ENCODE results near the gene AGAP9.
"Not testable (repeated sequence)": the region's sequence is repeated elsewhere in the genome, so short reads cannot be mapped to it uniquely, and the experiment has no call there.

Gene AGAP9

GRCh38 chr10:47475101-47475500 lies 48.3 kb downstream of the AGAP9 start:
- not testable (repeated sequence) for H3K36me3 Mint-ChIP-seq (ENCODE audit: low read depth); H3K9me3 Mint-ChIP-seq; H3K4me1 Mint-ChIP-seq; H3K4me3 Mint-ChIP-seq; H3K27me3 Mint-ChIP-seq (ENCODE audit: low read depth); H3K27ac Mint-ChIP-seq

DNA sequence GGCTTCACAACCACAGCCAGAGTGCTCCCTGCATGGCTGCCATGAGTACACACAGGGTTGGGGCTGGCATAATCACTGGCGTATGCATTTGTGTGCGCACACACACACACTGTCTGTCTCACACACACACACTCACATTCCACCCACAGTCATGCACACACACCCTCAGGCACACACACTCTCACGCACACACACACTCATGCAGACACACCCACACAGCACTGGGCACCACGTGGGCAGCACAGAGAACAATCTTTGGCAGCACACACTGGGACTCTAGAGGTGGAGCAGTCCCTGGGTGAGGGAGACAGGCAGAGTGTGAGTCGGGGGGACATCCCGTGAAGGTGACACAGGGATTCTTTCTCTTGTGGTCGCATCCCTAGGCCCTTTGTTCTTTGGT lies 49.9 kb downstream of the AGAP9 start:
- H3K4me1 Mint-ChIP-seq; H3K9me3 Mint-ChIP-seq; H3K27me3 Mint-ChIP-seq (ENCODE audit: low read depth); H3K4me3 Mint-ChIP-seq; H3K27ac Mint-ChIP-seq; H3K36me3 Mint-ChIP-seq (ENCODE audit: low read depth): not testable (repeated sequence)

DNA sequence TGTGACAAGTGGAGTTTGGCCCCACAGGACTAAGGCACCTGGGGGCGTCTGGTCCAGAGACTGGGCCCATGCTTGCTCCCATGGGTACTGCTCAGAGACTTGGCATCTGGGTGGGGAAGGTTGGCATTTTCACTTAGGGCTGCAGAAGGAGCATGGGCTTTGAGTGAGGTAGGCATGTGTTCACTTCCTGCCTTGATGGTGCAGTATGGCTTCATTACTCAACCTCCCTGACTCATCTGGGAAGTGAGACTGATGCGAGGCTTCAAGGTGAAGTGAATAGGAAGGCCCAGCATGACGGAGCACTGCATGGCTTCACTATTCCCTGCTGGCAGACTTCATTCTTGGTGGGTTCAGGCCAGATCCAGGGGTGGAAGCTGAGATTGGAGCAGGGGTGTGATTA lies 50.8 kb downstream of the AGAP9 start:
- not testable (repeated sequence) for H3K27me3 Mint-ChIP-seq (ENCODE audit: low read depth); H3K27ac Mint-ChIP-seq; H3K4me3 Mint-ChIP-seq; H3K9me3 Mint-ChIP-seq; H3K36me3 Mint-ChIP-seq (ENCODE audit: low read depth); H3K4me1 Mint-ChIP-seq

DNA sequence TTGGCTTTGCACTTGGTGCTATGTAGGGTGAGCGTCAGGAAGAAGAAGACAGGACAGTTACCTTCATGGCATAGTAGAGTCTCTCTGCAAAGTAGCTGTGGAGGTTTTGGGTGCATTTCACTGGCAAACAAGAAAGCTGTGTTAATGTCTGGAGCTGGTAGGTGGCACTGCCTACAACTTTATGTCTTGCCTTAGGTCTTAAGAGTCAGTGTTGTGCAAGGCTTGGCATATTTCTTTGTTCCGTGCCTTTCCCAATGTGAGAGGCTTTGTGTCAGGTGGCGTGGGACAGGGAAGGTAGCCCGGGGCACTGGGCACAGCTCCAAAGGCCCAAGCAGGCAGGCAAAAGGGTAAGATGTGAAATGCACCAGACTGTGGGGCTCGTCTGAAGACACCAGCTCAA lies 51.4 kb downstream of the AGAP9 start:
- not testable (repeated sequence) for H3K27ac Mint-ChIP-seq; H3K4me3 Mint-ChIP-seq; H3K4me1 Mint-ChIP-seq; H3K9me3 Mint-ChIP-seq; H3K27me3 Mint-ChIP-seq (ENCODE audit: low read depth); H3K36me3 Mint-ChIP-seq (ENCODE audit: low read depth)

DNA sequence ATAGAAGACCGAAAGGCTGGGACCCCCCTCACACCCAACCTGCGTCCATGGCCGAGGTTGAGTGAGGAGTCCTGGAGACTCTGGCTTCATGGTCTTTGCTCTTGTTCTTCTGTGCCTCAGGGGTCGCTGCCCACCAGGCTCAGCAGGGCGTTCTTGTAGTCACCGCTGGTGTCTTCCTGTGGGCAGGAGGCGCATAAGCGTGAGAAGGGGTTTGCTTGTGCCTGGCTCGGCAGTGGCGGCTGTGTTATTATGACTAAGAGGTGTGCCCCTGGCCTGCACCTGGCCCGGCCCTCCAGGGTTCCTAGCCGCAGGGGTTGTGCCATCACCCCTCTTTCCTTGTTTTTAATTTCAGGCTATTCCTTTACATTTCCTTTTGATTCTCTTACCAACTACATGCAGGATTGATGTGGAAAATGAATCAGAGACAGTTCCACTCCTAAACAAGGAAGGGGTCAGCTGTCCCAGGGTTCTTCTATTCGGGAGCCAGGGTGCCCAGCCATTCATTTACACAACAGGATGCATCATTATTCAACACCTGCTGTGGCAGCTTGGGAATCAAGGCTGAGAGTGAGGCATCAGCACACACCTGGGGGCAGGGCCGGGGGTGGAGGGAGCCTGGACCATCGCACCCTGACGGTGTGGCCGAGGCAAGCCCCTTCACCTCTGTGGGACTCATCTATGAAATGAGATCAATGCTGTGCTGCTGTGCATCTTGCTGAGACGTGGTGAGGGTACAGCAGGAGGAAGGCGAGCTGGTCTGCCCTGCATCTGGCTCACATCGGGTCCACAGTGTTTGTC lies 54.5 kb downstream of the AGAP9 start:
- H3K27me3 Mint-ChIP-seq (ENCODE audit: low read depth); H3K9me3 Mint-ChIP-seq; H3K4me1 Mint-ChIP-seq; H3K27ac Mint-ChIP-seq; H3K36me3 Mint-ChIP-seq (ENCODE audit: low read depth); H3K4me3 Mint-ChIP-seq: not testable (repeated sequence)

DNA sequence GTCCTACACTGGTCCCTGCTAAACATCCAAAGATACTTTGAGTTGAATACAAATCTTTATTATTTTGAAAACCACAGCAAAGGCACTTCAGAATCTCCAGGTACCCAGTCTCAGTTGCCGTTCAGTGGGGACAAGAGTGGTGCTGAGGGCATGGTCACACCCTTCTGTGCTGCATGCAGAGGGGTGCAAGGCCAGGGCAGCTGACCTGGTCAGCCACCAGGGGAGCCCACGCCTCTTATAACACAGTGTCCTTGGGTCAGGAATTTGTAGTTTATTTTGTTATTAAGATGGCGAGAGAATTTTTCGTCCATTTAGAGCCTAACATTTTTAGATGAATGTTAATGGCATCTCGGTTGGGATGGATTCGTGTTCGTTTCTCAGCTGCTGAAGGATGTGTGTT lies 55.5 kb downstream of the AGAP9 start:
- not testable (repeated sequence) for H3K4me1 Mint-ChIP-seq; H3K9me3 Mint-ChIP-seq; H3K36me3 Mint-ChIP-seq (ENCODE audit: low read depth); H3K27ac Mint-ChIP-seq; H3K4me3 Mint-ChIP-seq; H3K27me3 Mint-ChIP-seq (ENCODE audit: low read depth)

DNA sequence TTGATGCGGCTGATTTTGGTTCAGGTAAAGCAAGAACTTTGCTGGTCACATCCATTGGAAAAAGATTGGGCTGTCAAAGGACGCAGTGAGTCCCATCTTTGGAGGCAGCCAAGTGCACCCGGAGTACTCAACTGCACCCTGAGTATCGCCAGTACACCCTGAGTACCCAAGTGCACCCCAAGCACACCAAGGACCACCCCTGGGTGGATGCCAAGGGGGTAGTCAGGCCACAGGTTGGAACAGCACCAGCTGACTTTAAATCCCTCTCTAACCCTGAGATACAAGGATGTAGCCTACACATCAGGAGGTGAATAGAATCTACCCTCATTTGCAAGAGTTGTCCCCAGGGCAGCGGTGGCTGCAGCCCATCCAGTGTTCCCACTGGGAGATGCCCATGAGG lies 56.0 kb downstream of the AGAP9 start:
- not testable (repeated sequence) for H3K27ac Mint-ChIP-seq

DNA sequence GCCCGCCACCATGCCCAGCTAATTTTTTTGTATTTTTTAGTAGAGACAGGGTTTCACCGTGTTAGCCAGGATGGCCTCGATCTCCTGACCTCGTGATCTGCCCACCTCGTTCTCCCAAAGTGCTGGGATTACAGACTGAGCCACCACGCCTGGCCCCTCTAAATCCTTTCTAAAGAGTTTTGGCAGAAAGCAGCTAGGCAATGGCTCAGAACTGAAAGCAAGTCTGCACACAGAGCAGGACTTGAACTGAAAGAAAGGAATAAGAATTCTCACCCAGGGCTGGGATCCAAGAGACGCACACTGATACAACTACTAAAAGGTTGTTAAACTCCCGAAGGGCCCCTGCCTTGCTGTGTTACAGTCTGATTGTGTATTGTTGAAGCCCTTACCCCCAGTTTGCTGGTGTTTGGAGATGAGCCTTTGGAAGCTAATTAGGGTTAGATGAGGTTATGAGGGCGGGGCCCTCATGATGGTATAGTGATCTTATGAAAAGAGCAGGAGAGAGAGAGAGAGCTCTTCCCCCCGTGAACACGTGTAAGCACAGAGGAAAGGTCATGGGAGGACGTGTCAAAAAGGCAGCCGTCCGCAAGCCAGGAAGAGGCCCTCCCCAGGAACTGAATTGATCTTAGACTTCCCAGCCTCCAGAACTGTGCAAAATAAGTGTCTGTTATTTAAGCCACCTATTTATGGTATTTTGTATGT lies 58.1 kb downstream of the AGAP9 start:
- not testable (repeated sequence) for H3K4me3 Mint-ChIP-seq; H3K36me3 Mint-ChIP-seq (ENCODE audit: low read depth); H3K27me3 Mint-ChIP-seq (ENCODE audit: low read depth); H3K9me3 Mint-ChIP-seq; H3K27ac Mint-ChIP-seq; H3K4me1 Mint-ChIP-seq

More for the DNA sequence above, 56.0 kb downstream of the AGAP9 start:
- H3K27me3 Mint-ChIP-seq (ENCODE audit: low read depth); H3K4me3 Mint-ChIP-seq; H3K36me3 Mint-ChIP-seq (ENCODE audit: low read depth); H3K4me1 Mint-ChIP-seq; H3K9me3 Mint-ChIP-seq: not testable (repeated sequence)

GRCh38 chr10:47462577-47463358 lies 60.7 kb downstream of the AGAP9 start:
- not testable (repeated sequence) for H3K36me3 Mint-ChIP-seq (ENCODE audit: low read depth); H3K27ac Mint-ChIP-seq; H3K9me3 Mint-ChIP-seq; H3K27me3 Mint-ChIP-seq (ENCODE audit: low read depth); H3K4me3 Mint-ChIP-seq; H3K4me1 Mint-ChIP-seq

- H3K36me3 Mint-ChIP-seq (ENCODE audit: low read depth); H3K9me3 Mint-ChIP-seq; H3K27me3 Mint-ChIP-seq (ENCODE audit: low read depth): not testable (repeated sequence)
- peak overlapping the region in 2 of 3 experiments; percentile 55 to 87 for H3K27ac Mint-ChIP-seq
- peak overlapping the region; percentile 64 to 74 (median 69) for H3K4me3 Mint-ChIP-seq
- TF ChIP-seq CTCF (IDR thresholded peaks at IDR 0.05; ENCODE audit: unreplicated experiment in 3 of 3), result peak; percentile 38 to 47 (median 43)
- H3K4me1 Mint-ChIP-seq, result peaks cover 13% of the 10 kb centered on the region
These were observed 62.2 kb downstream of the AGAP9 start for GRCh38 chr10:47461261-47461687.
